Choroid plexus epithelial cell (primary cell): ENCODE results near the gene RCOR1.
"Not testable (repeated sequence)": the region's sequence is repeated elsewhere in the genome, so short reads cannot be mapped to it uniquely, and the experiment has no call there.

Experiments used
- DNase-seq: peaks from one replicate; pipeline ENCODE4 v3.0.0-alpha.2; 2010; ENCODE audit warnings: low read depth
- H3K4me3 ChIP-seq: 2 replicates; pipeline ENCODE4 v1.5.1; 2011; ENCODE audit warnings: low read depth, mild to moderate bottlenecking, control low read depth, low read length, moderate library complexity
- TF ChIP-seq, protein P1 (sequence below): conservative IDR thresholded peaks from 2 replicates; pipeline ENCODE4 v1.5.1; 2011; ENCODE audit warnings: low read depth, mild to moderate bottlenecking, control low read depth, inconsistent platforms, low read length, moderate library complexity

Gene RCOR1

DNA sequence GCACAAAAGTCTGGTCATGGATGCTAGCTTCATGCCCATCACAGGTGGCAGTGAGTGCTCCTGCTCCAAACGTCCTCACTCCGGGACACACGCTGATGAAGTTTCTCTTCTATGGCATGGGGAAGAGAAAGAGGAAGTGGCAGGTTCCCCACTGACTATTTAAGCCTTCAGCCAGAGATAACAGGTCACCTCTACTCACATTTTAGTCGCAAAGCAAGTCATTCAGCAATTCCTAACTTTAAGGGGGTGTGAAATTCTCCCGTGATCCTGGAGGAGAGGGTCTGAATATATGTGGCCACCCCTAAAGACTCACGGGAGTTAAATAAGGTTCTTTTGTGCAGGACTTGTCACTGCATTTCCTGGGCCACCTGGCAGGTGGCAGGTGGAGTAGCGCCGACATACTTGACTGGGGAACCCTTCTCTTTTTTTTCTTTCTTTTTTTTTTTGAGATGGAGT lies 18.8 kb upstream of the RCOR1 start:
- TF ChIP-seq, protein P1, sequence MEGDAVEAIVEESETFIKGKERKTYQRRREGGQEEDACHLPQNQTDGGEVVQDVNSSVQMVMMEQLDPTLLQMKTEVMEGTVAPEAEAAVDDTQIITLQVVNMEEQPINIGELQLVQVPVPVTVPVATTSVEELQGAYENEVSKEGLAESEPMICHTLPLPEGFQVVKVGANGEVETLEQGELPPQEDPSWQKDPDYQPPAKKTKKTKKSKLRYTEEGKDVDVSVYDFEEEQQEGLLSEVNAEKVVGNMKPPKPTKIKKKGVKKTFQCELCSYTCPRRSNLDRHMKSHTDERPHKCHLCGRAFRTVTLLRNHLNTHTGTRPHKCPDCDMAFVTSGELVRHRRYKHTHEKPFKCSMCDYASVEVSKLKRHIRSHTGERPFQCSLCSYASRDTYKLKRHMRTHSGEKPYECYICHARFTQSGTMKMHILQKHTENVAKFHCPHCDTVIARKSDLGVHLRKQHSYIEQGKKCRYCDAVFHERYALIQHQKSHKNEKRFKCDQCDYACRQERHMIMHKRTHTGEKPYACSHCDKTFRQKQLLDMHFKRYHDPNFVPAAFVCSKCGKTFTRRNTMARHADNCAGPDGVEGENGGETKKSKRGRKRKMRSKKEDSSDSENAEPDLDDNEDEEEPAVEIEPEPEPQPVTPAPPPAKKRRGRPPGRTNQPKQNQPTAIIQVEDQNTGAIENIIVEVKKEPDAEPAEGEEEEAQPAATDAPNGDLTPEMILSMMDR: no peak
- no peak overlapping the region for H3K4me3 ChIP-seq
- DNase-seq: no peak

DNA sequence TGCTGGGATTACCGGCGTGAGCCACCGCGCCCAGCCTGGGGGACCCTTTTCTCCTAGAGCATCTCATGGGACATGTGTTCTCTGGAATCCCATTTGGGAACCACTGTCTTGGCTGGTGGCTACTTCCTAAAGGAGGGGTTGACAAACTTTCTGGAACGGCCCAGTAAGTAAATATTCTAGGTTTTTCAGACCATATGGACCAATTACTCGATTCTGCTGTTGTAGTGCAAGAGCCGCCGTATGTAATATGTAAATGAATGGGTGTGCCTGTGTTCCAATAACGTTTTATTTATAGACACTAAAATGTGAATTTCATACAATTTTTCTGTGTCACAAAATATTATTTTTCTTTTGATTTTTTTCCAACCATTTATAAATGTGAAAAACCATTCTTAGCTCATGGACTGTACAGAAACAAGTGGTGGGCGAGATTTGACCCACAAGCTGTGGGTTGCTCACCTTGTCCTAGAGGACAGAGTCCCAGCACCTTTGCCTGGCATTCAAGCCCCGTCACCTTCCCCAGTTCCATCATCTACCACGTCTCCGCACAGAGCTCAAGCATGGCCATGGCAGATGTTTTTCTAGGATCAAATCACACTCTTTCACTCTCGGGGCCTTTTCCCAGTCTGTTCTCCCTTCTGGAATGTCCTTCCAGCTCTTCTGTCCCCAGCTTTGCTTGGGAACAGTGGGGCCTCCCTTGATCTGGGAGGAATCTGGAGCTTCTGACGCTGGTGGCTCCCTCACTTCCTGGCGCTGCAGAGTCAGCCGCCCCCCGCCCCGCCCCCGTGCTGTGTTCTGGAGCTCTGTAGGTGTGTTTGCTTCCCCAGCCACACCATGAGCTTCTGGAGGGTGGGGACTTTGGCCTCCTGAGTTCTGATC lies 17.9 kb upstream of the RCOR1 start:
- TF ChIP-seq, protein P1: no peak
- no peak for DNase-seq
- H3K4me3 ChIP-seq: no peak overlapping the region

GRCh38 chr14:102575160-102575845 lies 17.1 kb upstream of the RCOR1 start:
- no peak for DNase-seq
- no peak overlapping the region for H3K4me3 ChIP-seq
- TF ChIP-seq, protein P1: no peak

GRCh38 chr14:102575846-102576428 lies 16.5 kb upstream of the RCOR1 start:
- not testable (repeated sequence) for DNase-seq

GRCh38 chr14:102578821-102579220 lies 13.6 kb upstream of the RCOR1 start:
- no peak overlapping the region for H3K4me3 ChIP-seq
- no peak for DNase-seq
- TF ChIP-seq, protein P1: no peak

More at GRCh38 chr14:102575846-102576428, 16.5 kb upstream of the RCOR1 start:
- H3K4me3 ChIP-seq: not testable (repeated sequence)

DNA sequence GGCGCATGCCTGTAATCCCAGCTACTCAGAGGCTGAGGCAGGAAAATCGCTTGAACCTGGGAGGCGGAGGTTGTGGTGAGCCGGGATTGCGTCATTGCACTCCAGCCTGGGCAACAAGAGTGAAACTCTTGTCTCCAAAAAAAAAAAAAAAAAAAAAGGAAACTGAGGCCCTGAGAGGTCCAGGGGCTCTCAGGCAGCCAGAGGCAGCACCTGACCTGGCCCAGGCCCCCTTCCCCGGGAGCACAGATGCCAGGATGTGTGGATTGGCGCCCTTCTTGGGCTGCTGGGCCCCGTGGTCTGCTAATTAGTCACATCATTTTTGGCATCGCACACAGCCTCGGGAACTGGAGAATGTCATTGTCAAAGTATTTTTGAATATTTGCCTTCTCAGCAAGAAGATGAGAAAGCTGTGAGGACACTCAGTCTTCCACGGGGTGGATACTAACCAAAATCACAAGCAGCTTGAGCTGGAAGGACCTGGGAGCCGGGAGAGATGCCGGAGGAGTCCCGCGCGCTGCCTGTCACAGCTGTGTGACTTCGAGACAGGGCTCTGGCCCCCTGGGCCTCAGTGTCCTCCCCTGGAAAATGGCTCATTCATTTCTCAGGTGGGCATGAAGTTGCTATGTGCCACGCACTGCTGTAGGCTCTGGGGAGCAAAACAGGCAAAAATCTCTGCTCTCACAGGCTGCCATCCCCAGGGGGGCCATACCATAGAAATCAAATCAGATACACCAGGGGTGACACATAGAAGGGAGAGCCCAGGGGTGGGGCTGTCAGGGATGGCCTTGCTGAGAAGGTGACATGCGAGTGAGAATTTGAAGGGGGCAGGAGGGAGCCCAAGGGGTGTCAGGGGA lies 12.5 kb upstream of the RCOR1 start:
- peak; percentile 51 for DNase-seq
- H3K4me3 ChIP-seq: no peak overlapping the region
- TF ChIP-seq, protein P1: no peak
